Ectodermal cell (in vitro differentiated cells): ENCODE measurements around the gene ZMYND8.
A peak's percentile ranks its signal among the peaks of the same experiment; 100 is the strongest.

ENCODE experiments used
- H3K27ac ChIP-seq: 2 replicates; pipeline ENCODE4 v1.7.0; 2013; ENCODE audit warnings: mild to moderate bottlenecking, low read depth, low read length; ENCODE audit not compliant: insufficient read depth, poor library complexity, severe bottlenecking
- H3K27me3 ChIP-seq: 2 replicates; pipeline ENCODE4 v1.7.0; 2013; ENCODE audit warnings: mild to moderate bottlenecking, low read length; ENCODE audit not compliant: insufficient read depth, control insufficient read depth, poor library complexity, severe bottlenecking
- H3K36me3 ChIP-seq: one replicate; pipeline ENCODE4 v1.7.0; 2013; ENCODE audit warnings: low read length; ENCODE audit not compliant: control insufficient read depth, insufficient read depth
- H3K4me1 ChIP-seq: one replicate; pipeline ENCODE4 v1.7.0; 2013; ENCODE audit warnings: low read length; ENCODE audit not compliant: control insufficient read depth, insufficient read depth
- H3K4me3 ChIP-seq: 2 replicates; pipeline ENCODE4 v1.7.0; 2013; ENCODE audit warnings: low read depth, low read length, control low read depth; ENCODE audit not compliant: insufficient read depth
- H3K9me3 ChIP-seq: 2 replicates; pipeline ENCODE4 v1.7.0; 2013; ENCODE audit warnings: mild to moderate bottlenecking, low read length, moderate library complexity; ENCODE audit not compliant: control insufficient read depth
- WGBS, 2 experiments: methylation state at CpG; one replicate each; pipeline ENCODE4 v1.1.7; 2013; ENCODE audit warnings: missing lambda C conversion rate in 2 of 2; 5-methylcytosine and 5-hydroxymethylcytosine counted together

Gene ZMYND8

GRCh38 chr20:47332381-47333206, 23.9 kb downstream of the ZMYND8 start:
- 92 to 93% methylated on average over 7 to 8 of the region's 8 CpGs for WGBS, 2 experiments
- H3K27ac ChIP-seq: peak overlapping the region; percentile 33
- no peaks in the 10 kb centered on the region for H3K9me3 ChIP-seq
- H3K27me3 ChIP-seq: no peaks in the 10 kb centered on the region
- H3K36me3 ChIP-seq: no peaks in the 10 kb centered on the region
- H3K4me1 ChIP-seq: peaks cover 5% of the 10 kb centered on the region
- no peak overlapping the region for H3K4me3 ChIP-seq

- H3K36me3 ChIP-seq: no peaks in the 10 kb centered on the region
- WGBS, 2 experiments: 94 to 95% methylated on average over 10 of the region's 10 CpGs
- H3K4me3 ChIP-seq: no peak overlapping the region
- no peaks in the 10 kb centered on the region for H3K9me3 ChIP-seq
- H3K4me1 ChIP-seq: peaks cover 5% of the 10 kb centered on the region
- no peak overlapping the region for H3K27ac ChIP-seq
- H3K27me3 ChIP-seq: no peaks in the 10 kb centered on the region
Observed at GRCh38 chr20:47330933-47331708, 25.4 kb downstream of the ZMYND8 start.

GRCh38 chr20:47330071-47330470, 26.4 kb downstream of the ZMYND8 start:
- H3K9me3 ChIP-seq: no peaks in the 10 kb centered on the region
- H3K27me3 ChIP-seq: no peaks in the 10 kb centered on the region
- WGBS, 2 experiments: 81 to 88% methylated on average over 3 of the region's 3 CpGs
- no peaks in the 10 kb centered on the region for H3K36me3 ChIP-seq
- H3K27ac ChIP-seq: no peak overlapping the region
- peaks cover 5% of the 10 kb centered on the region for H3K4me1 ChIP-seq
- no peak overlapping the region for H3K4me3 ChIP-seq

- Histone ChIP-seq H3K9me3 (no peaks in the 10 kb centered on the region), H3K27me3 (no peaks in the 10 kb centered on the region), H3K36me3 (no peaks in the 10 kb centered on the region), H3K27ac (no peak overlapping the region), H3K4me3 (no peak overlapping the region), H3K4me1 (peaks cover 9% of the 10 kb centered on the region)
- WGBS, 2 experiments: 81 to 83% methylated on average over 1 of the region's 1 CpG
Observed at GRCh38 chr20:47328129-47328528, 28.4 kb downstream of the ZMYND8 start.

GRCh38 chr20:47327711-47328110, 28.8 kb downstream of the ZMYND8 start:
- H3K27me3 ChIP-seq: no peaks in the 10 kb centered on the region
- 96% methylated on average over 7 of the region's 7 CpGs for WGBS, 2 experiments
- peaks cover 9% of the 10 kb centered on the region for H3K4me1 ChIP-seq
- H3K36me3 ChIP-seq: no peaks in the 10 kb centered on the region
- H3K27ac ChIP-seq: no peak overlapping the region
- no peaks in the 10 kb centered on the region for H3K9me3 ChIP-seq
- H3K4me3 ChIP-seq: no peak overlapping the region

- H3K27ac ChIP-seq: no peak overlapping the region
- no peaks in the 10 kb centered on the region for H3K27me3 ChIP-seq
- H3K36me3 ChIP-seq: no peaks in the 10 kb centered on the region
- H3K4me3 ChIP-seq: no peak overlapping the region
- WGBS, 2 experiments: 95% methylated on average over 10 of the region's 10 CpGs
- no peaks in the 10 kb centered on the region for H3K9me3 ChIP-seq
- peaks cover 9% of the 10 kb centered on the region for H3K4me1 ChIP-seq
Observed at GRCh38 chr20:47326658-47327268, 29.7 kb downstream of the ZMYND8 start.

- WGBS, 2 experiments: 95 to 98% methylated on average over 6 of the region's 6 CpGs
- Histone ChIP-seq H3K4me1 (peaks cover 18% of the 10 kb centered on the region), H3K27me3 (no peaks in the 10 kb centered on the region), H3K9me3 (no peaks in the 10 kb centered on the region), H3K36me3 (no peaks in the 10 kb centered on the region), H3K4me3 (no peak overlapping the region), H3K27ac (no peak overlapping the region)
Observed at GRCh38 chr20:47325242-47325641, 31.3 kb downstream of the ZMYND8 start.

- H3K36me3 ChIP-seq: no peaks in the 10 kb centered on the region
- no peaks in the 10 kb centered on the region for H3K27me3 ChIP-seq
- peak overlapping the region; percentile 42 for H3K27ac ChIP-seq
- WGBS, 2 experiments: 90 to 95% methylated on average over 7 of the region's 7 CpGs
- H3K9me3 ChIP-seq: no peaks in the 10 kb centered on the region
- no peak overlapping the region for H3K4me3 ChIP-seq
- peaks cover 53% of the 10 kb centered on the region for H3K4me1 ChIP-seq
Observed at GRCh38 chr20:47320990-47321805, 35.3 kb downstream of the ZMYND8 start.

- H3K27ac ChIP-seq: peak overlapping the region; percentile 95
- H3K4me3 ChIP-seq: peak overlapping the region; percentile 13
- H3K9me3 ChIP-seq: no peaks in the 10 kb centered on the region
- 5 to 6% methylated on average over 17 of the region's 17 CpGs for WGBS, 2 experiments
- H3K4me1 ChIP-seq: peaks cover 62% of the 10 kb centered on the region
- no peaks in the 10 kb centered on the region for H3K36me3 ChIP-seq
- H3K27me3 ChIP-seq: no peaks in the 10 kb centered on the region
Observed at GRCh38 chr20:47319517-47320252, 36.8 kb downstream of the ZMYND8 start.
